K562 (cell line): ENCODE data around the gene FILIP1L. TPM values are rescaled to one million over a fixed set of nuclear protein-coding genes. Genes with fewer than 3 reads are reported as not detected.

Experiments used
- ATAC-seq: fragments of 200-7000 bp; cut with Tn5 transposase; 3 replicates; pipeline ENCODE4 v1.9.1; 2020; ENCODE audit warnings: moderate library complexity
- BruUV-seq: library from RNA; stranded (reverse); fragments of 400-500 nt; replicated peaks from 2 replicates; lab custom pipeline; 2021; lab: Mats Ljungman, UMichigan
- CTCF ChIA-PET: fragments of 300-600 bp; formaldehyde crosslinking; extraction: SDS; loops from one replicate; lab custom pipeline; 2021; ENCODE audit warnings: low intra/inter-chr PET ratio; lab: Yijun Ruan, JAX
- POLR2A ChIA-PET: fragments of 300-600, 350-650 bp; sonication (Branson Sonifier 250); formaldehyde crosslinking; extraction: SDS; loops from one replicate; lab custom pipeline; 2021; ENCODE audit warnings: antibody characterized with exemption, inconsistent platforms; lab: Yijun Ruan, JAX
- DNase-seq, 4 experiments: peaks; one replicate each; pipeline versions ENCODE4 v3.0.0 to v3.0.0-alpha.2; 2011 to 2018; ENCODE audit warnings: low spot score in 3 of 4, mixed read lengths in 3 of 4; ENCODE audit errors: extremely low read depth in 1 of 4
- FAIRE-seq: peaks from 2 replicates; lab custom pipeline; 2011; peaks lifted over from hg19 to GRCh38; lab: Jason Lieb, UNC
- H2AFZ ChIP-seq: 2 replicates; pipeline ENCODE4 v1.6.0; 2011; ENCODE audit warnings: low read depth, low read length, control low read depth, inconsistent platforms
- H3K27ac ChIP-seq: fragments of 200-600 bp; 3 replicates; pipeline ENCODE4 v1.8.0; 2011; ENCODE audit warnings: low read depth, mild to moderate bottlenecking, control low read depth, inconsistent platforms, low read length, moderate library complexity, mixed read lengths; ENCODE audit errors: extremely low read depth
- H3K27me3 ChIP-seq, 2 experiments: fragments of 300-600 bp in 1 of 2; 2 replicates in 1 of 2; 3 replicates in 1 of 2; pipeline versions ENCODE4 v1.6.0 to v1.8.0; 2011; ENCODE audit warnings: inconsistent platforms in 2 of 2, low read length in 2 of 2, mild to moderate bottlenecking in 1 of 2, mixed read lengths in 1 of 2, moderate library complexity in 1 of 2; ENCODE audit not compliant: control insufficient read depth in 2 of 2, insufficient read depth in 2 of 2
- H3K36me3 ChIP-seq: fragments of 300-600 bp; 3 replicates; pipeline ENCODE4 v1.8.0; 2011; ENCODE audit warnings: mild to moderate bottlenecking, low read length, inconsistent platforms; ENCODE audit not compliant: control insufficient read depth, insufficient read depth
- H3K4me1 ChIP-seq, 2 experiments: fragments of 200-600 bp in 1 of 2; replicated peaks in 1 of 2; 2 replicates in 1 of 2; 3 replicates in 1 of 2; pipeline versions ENCODE4 v1.5.1 to v1.8.0; 2011; ENCODE audit warnings: inconsistent platforms in 2 of 2, low read length in 2 of 2, mild to moderate bottlenecking in 1 of 2, mixed read lengths in 1 of 2, moderate library complexity in 1 of 2; ENCODE audit not compliant: control insufficient read depth in 2 of 2, insufficient read depth in 2 of 2
- H3K4me2 ChIP-seq: 2 replicates; pipeline ENCODE4 v1.6.1; 2011; ENCODE audit warnings: low read length, control low read depth, inconsistent platforms, mixed read lengths; ENCODE audit not compliant: insufficient read depth
- H3K4me3 ChIP-seq: fragments of 200-600 bp; sonication (generic), shearing (Covaris generic); 2 replicates; pipeline ENCODE4 v1.5.1; 2016; ENCODE audit warnings: control low read depth, inconsistent platforms
- H3K79me2 ChIP-seq: fragments of 200-600 bp; 3 replicates; pipeline ENCODE4 v1.8.0; 2011; ENCODE audit warnings: low read length, inconsistent platforms; ENCODE audit not compliant: control insufficient read depth, insufficient read depth
- H3K9ac ChIP-seq, 2 experiments: 2 replicates each; pipeline versions ENCODE4 v1.6.0 to v1.6.1; 2011; ENCODE audit warnings: low read depth in 2 of 2, low read length in 2 of 2, control low read depth in 1 of 2, inconsistent platforms in 1 of 2, mild to moderate bottlenecking in 1 of 2, mixed read lengths in 1 of 2; ENCODE audit not compliant: insufficient read depth in 1 of 2
- H3K9me1 ChIP-seq: one replicate; pipeline ENCODE4 v1.6.0; 2011; ENCODE audit warnings: inconsistent platforms, mild to moderate bottlenecking, low read length, moderate library complexity; ENCODE audit not compliant: control insufficient read depth, insufficient read depth
- H3K9me3 ChIP-seq: replicated peaks from 2 replicates; pipeline ENCODE4 v1.5.1; 2011; ENCODE audit warnings: low read depth, low read length, inconsistent platforms; ENCODE audit not compliant: control insufficient read depth, insufficient read depth
- H4K20me1 ChIP-seq: replicated peaks from 2 replicates; pipeline ENCODE4 v1.6.1; 2011; ENCODE audit warnings: low read length, inconsistent platforms, mixed read lengths; ENCODE audit not compliant: control insufficient read depth, insufficient read depth
- MTA2 ChIP-seq: fragments of 450-650 bp; IDR thresholded peaks from 2 replicates; pipeline ENCODE4 v1.6.1; 2016; ENCODE audit warnings: low read depth
- WGBS: fragments of 100-300 bp; shearing (Covaris generic); methylation state at CpG from one replicate; pipeline ENCODE4 v1.1.6; 2016; ENCODE audit warnings: low coverage, mixed read lengths; ENCODE audit not compliant: insufficient coverage; ENCODE audit errors: missing lambda C conversion rate; 5-methylcytosine and 5-hydroxymethylcytosine counted together
- in situ Hi-C: fragments of 300-500 bp; cut with MboI; formaldehyde crosslinking; loops from 4 replicates; pipeline ENCODE4 v1.15.0; 2018; ENCODE audit warnings: inconsistent platforms, mixed read lengths
- intact Hi-C: fragments of 100-400 bp; cut with micrococcal nuclease; formaldehyde crosslinking; loops from 2 replicates; pipeline ENCODE4 v1.14.2; 2022
- polyA plus RNA-seq, 8 experiments: library from polyadenylated mRNA; depleted of rRNA in 4 of 8; stranded (reverse) in 5 of 8; unstranded in 3 of 8; fragments of >200 nt; fragmentation: Nextera tagmentation in 2 of 8; fragmentation: Illumina TruSeq in 1 of 8; extraction: Ambion mirVana in 2 of 8; extraction: Trizol in 1 of 8; gene quantifications; 2 replicates each; pipeline versions ENCODE4 v1.2.1 to v1.2.3, GENCODE V29; 2011 to 2014; ENCODE audit warnings: inconsistent platforms in 1 of 8, missing spikeins in 1 of 8
- total RNA-seq, 7 experiments: library from RNA; depleted of rRNA in 6 of 7; stranded (reverse); fragments of >200 nt in 6 of 7; fragmentation: Illumina TruSeq in 2 of 7; extraction: Trizol in 2 of 7; gene quantifications; 2 replicates each; pipeline versions ENCODE4 v1.2.1 to v1.2.3, GENCODE V29; 2011 to 2021; ENCODE audit warnings: low replicate concordance in 1 of 7
- TF ChIP-seq, protein P1 (sequence below): fragments of 450-650 bp; formaldehyde crosslinking; IDR thresholded peaks from 2 replicates; pipeline ENCODE4 v1.4.0; 2020; ENCODE audit warnings: mild to moderate bottlenecking

The FILIP1L gene
- total and polyA plus RNA-seq, 9 of the 15 experiments (the other 6 are each of a cell fraction or from before 2014, with no cell fraction given), result 0.50 to 2.1 (median 1.1) TPM

DNA sequence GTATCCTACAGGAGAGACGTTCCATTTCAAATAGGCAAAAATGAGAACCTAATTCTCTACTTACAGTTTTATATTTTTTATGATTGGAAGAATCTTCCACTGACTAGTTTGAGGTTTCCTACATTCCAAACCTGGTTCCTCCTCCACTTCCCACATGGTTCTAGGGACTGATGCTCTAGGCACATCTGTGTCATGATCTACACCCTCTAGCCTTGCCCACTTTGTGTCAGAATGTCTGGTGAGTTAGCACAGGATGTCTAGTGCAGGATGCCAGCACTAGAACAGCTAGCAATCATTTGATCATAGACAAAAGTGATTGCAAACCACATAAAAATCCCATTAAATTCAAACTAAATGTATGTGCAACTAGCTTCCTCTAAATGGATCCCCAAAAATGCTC lies 26.7 kb upstream of the FILIP1L start:
- 100% methylated on average over 1 of the region's 1 CpG for WGBS
- BruUV-seq, result no TSS peak
- no peak for DNase-seq
- intact Hi-C loops (no loop called here), in situ Hi-C loops (no loop called here)
- ChIA-PET CTCF (no interaction called here), POLR2A (no interaction called here)
- ATAC-seq, result no peak
- no peaks in the 10 kb centered on the region for H4K20me1 ChIP-seq
- no peak overlapping the region for H2AFZ ChIP-seq
- H3K4me2 ChIP-seq, result no peak overlapping the region
- no peak for FAIRE-seq
- no peaks in the 10 kb centered on the region for H3K27me3 ChIP-seq
- H3K79me2 ChIP-seq, result no peaks in the 10 kb centered on the region
- H3K9me3 ChIP-seq, result no peaks in the 10 kb centered on the region
- no peaks in the 10 kb centered on the region for H3K9me1 ChIP-seq
- H3K36me3 ChIP-seq, result no peaks in the 10 kb centered on the region
- H3K9ac ChIP-seq, result no peak overlapping the region
- TF ChIP-seq, protein P1, sequence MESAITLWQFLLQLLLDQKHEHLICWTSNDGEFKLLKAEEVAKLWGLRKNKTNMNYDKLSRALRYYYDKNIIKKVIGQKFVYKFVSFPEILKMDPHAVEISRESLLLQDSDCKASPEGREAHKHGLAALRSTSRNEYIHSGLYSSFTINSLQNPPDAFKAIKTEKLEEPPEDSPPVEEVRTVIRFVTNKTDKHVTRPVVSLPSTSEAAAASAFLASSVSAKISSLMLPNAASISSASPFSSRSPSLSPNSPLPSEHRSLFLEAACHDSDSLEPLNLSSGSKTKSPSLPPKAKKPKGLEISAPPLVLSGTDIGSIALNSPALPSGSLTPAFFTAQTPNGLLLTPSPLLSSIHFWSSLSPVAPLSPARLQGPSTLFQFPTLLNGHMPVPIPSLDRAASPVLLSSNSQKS (CRISPR knock-in tag), result no peak
- no peak for TF ChIP-seq MTA2
- H3K4me1 ChIP-seq, result no peaks in the 10 kb centered on the region
- no peak overlapping the region for H3K27ac ChIP-seq
- H3K4me3 ChIP-seq, result no peak overlapping the region

DNA sequence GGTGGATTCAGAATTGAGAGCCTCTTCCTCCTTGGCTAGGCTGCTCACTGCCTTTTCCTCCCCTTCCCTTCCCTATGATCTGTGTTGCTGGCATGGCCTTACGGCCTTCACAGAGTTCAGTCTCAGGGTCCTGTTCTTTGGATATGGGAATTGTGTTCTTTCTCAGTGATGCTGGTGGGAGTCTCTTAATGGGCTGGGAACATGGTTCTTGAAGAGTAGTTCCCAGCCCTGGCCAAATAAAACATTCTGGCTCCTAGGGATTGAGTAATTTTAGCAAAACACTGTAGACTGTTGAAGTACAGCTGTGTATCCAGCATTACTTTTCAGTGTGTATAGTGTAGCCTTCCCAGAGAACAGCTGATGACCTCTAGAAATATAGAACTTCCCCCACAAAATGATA lies 22.6 kb upstream of the FILIP1L start:
- BruUV-seq, result no TSS peak
- H4K20me1 ChIP-seq, result no peaks in the 10 kb centered on the region
- ChIA-PET POLR2A (no interaction called here), CTCF (no interaction called here)
- no peak overlapping the region for H3K4me2 ChIP-seq
- no peak for FAIRE-seq
- H3K9me1 ChIP-seq, result no peaks in the 10 kb centered on the region
- H2AFZ ChIP-seq, result no peak overlapping the region
- no peak for TF ChIP-seq MTA2
- H3K27me3 ChIP-seq, result no peaks in the 10 kb centered on the region
- no peak overlapping the region for H3K9ac ChIP-seq
- H3K27ac ChIP-seq, result no peak overlapping the region
- no peaks in the 10 kb centered on the region for H3K36me3 ChIP-seq
- in situ Hi-C loops, result no loop called here
- no peak for DNase-seq
- H3K79me2 ChIP-seq, result no peaks in the 10 kb centered on the region
- intact Hi-C loops, result no loop called here
- no peaks in the 10 kb centered on the region for H3K4me1 ChIP-seq
- no peaks in the 10 kb centered on the region for H3K9me3 ChIP-seq
- ATAC-seq, result no peak
- H3K4me3 ChIP-seq, result no peak overlapping the region
- no CpG with 5 or more reads among the region's 1 CpG for WGBS
